Pons (tissue), 1 donor: Measurements from ENCODE around the gene LOXL4.

Experiments
- DNase-seq: peaks from one replicate; pipeline ENCODE4 v3.0.0-alpha.2; 2016; ENCODE audit warnings: low spot score

LOXL4 gene

DNA sequence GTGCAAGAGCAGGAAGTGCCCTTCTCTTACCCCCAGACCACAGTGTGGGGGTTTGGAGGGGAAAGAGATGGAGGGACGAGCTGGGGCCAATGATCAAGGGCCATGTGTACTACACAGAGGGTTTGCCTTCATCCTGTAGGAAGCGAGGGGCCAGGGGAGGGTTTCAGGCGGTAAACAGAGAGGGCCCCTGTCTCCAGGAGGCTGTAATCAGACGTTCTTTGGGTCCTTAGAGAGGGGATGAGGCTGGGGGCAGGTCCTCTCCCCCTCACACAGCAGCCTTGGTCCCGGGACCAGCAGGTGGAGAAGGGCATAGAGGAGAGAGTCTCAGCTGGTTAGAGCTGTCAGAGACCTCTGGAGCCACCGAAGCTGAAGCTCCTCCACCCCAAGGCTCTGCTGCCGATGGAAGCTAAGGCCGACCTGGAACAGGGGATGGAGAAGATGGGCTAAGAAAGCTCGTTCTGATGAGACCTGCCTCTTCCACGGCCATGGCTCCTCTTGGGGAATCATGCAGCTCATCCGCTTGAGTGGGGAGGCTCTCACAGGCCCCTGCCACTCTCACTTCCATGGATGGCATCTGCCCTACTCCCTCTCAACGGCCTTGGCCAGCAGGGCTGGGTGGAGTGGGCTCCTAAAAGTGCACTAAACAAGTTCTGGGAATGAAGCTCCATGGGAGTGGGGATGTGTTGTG is 3.5 kb downstream of the LOXL4 start:
- DNase-seq, result no peak

GRCh38 chr10:98263088-98263487 is 4.9 kb downstream of the LOXL4 start:
- DNase-seq, result no peak

DNA sequence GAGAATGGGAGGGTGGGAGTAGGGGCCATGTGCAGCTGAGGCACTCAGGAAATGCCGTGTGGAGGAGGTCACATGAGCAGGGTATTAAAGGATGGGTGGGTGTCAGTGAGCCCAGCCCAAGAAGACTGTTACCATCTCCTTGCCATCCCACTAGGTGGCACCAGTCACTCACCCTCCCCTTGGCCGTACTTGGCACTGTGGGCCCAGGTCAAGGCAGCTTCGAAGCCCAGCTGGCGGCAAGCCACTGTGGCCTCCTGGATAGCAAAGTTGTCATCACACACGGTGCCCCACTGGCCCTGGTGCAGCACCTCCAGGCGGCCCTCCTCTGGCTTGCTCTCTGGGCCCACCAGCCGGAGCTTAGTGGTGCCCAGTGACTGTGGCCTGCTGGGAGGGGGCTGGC is 5.4 kb downstream of the LOXL4 start:
- DNase-seq, result no peak

DNA sequence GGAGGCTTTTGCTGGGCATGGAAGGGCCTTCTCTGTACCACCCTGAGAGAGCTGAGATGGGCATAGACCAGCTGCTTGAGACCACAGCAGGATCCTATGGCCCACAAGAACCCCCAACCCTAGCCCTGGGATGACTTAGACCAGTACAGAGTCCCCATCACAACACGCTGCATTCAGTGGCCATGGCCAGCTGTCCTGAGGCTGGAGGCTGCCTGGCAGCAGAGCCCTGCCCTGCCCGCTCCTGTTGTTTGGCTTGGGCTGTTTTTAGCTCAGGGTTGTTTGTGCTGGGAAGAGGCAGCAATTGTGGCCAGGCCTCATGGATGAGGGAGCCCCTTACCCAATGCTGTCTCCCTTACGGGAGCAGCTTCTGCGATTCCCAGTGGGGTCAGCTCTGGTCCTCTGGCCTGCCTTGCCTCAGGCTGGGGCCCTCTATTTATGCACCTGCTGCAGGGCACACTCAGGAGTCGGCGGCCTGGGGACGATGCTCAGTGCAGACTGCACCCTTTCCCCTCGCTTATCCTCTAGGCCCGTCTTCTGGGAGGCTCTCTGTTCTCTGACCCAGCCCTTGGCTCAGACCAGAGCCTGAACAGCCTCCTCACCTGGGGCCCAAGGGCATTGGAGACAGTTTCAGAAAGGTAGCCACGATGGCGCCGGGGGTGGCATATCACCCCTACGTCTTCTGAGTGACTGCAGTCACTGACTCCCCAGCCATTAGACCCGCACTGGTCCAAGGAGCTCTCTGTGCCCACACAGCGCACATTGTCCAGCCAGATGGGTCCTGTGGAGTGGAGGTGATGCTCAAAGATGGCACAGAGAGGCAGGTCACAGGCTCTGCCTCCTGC is 6.3 kb downstream of the LOXL4 start:
- DNase-seq, result no peak

- DNase-seq, result no peak
These were observed 7.2 kb downstream of the LOXL4 start for GRCh38 chr10:98260752-98261151.

DNA sequence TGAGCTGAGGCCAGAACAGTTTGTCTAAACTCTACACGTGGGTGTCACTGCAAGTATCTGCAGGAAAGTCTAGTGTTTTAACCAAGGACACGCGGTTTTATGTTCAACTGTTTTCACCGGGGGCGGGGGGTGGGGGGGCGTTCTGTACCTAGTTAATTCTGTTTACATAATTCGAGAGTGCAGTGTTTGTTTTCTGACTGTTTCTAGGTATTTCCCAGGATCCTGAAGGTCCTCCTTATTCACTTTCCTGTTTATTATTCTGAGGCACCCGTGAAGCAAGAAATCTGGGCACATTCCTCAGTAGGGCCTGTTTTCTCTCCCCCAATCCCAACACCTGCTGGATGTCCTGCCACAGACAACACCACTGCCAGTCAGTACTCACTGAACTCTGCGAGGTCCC is 7.6 kb downstream of the LOXL4 start:
- no peak for DNase-seq

DNA sequence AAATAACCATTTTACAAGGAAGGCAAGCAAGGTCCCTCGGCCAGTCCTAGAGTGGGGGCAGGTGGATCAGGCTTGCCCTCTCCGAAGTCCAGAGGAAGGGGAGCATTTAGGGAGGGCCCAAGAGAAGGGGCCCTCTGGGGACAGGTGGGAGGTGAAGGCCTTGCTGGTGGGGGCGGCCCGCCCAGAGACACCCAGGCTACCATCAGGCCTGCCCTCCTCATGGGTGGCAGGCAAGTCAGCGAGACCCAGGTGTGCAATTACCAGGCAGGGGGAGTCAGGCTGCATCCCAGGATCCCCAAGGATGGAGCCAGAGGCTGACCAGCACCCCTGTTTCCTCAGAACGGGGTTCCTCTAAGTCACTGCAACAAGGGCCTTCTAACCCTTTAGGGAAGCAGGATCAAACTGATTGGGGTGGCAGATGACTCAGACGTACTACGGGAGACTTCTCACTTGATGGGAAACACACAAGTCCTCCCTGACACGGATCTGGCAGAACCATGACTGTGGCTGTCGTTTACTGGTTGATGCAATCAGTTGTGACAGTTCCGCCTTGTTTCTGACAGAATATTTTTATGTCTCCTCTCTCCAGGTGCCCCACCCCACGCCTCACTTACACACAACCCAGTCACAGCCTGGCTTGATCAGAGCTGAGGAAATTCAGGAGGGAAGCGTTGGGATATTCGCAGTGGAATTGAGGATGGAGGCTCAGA is 8.2 kb downstream of the LOXL4 start:
- DNase-seq, result no peak

DNA sequence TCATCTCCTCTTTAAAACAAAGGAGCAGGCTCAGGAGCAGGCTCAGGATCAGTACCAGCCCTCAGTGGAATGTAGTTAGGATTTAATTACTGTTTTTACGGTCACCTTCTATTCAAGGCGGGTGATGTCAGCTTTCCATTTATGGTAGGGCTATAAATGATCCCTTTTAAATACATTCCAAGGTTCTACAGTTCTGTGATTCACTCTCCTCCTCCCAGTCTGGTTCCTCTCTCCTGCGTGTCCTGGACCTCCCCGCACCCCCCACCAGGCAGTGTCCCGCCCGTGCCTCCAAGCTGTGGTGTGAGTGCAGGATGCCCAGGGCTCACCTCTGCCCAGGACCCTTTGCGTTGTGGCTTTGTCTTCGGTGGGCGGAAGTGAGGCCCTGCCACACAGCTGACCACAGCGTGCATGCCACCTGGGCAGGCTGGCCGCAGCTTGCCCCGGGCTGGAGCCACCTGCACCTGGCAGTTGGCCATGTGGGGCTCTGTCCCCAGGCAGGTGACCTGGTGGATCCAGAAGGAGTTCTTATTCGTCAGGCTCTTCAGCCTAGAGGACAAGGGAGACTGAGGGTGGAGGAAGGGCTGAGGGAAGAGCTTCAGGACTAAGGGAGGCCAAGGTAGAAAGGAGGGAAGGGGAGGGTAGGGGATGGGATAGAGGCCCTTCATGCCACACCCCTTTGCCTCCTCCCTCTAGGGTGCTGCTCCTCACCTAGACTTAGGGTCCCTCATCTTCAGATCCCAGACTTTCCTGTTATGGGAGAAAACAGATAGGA is 9.1 kb downstream of the LOXL4 start:
- DNase-seq, result no peak

- no peak for DNase-seq
These were observed 10.0 kb downstream of the LOXL4 start for GRCh38 chr10:98257961-98258360.

GRCh38 chr10:98257198-98257597 is 10.8 kb downstream of the LOXL4 start:
- no peak for DNase-seq

DNA sequence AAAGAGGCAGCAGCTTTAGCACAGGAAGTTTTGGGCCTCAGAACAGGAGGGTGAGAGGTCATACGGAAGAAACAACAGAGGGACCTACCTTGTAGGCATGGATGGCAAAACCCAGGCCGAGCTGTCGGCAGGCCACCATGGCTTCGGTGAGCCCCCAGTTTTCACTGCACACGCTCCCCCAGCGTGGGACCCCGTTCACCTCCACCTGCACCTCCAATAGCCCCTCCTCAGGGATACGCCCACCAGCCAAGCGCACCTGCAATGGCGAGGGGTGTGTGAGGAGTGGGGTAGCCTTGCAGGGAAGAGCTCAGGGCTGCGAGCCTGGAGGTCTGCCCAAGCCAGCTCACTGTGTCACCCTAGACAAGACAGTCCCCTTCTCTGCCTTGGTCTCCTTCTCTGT is 11.3 kb downstream of the LOXL4 start:
- DNase-seq, result no peak

GRCh38 chr10:98255146-98255877 is 12.7 kb downstream of the LOXL4 start:
- DNase-seq, result no peak

GRCh38 chr10:98254234-98254974 is 13.6 kb downstream of the LOXL4 start:
- no peak for DNase-seq

DNA sequence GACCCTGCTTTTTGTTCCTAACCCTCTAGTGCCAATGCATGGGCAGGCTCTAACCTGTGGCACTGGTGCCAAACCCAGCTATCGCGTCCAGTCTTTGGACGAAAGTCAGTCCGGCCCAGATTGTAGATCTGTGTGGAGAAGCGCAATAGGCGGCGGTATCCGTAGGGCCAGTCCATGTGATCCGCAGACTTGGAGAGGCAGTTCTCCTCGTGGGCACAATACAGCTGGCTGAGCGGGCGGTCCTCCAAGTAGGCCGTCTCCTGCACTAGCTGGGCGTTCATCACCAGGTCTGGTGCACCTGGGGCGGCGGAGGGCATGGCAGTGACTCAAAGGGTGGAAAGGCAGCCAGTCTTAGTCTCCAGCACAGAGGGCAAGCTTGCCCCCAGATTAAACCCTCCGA is 14.5 kb downstream of the LOXL4 start:
- DNase-seq, result no peak

GRCh38 chr10:98252464-98252863 is 15.5 kb downstream of the LOXL4 start:
- no peak for DNase-seq

DNA sequence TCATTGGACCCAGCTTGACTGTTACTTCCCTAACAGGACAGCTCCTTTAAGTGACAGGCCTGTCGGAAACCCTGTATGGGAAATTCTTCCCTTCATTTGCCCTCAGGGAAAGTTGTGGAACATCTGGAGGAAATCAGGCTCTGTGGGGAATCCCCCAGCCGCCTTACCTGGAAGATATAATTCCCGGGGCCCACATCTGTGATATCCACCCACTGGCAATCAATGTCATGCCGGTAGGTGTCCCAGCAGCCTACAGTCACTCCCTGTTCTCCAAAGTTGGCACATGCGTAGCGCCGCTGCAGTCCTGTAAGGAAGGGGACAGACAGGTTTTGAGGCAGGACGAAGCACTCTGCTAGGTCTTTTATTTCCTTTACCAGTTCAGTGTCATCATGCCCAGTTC is 16.6 kb downstream of the LOXL4 start:
- no peak for DNase-seq

DNA sequence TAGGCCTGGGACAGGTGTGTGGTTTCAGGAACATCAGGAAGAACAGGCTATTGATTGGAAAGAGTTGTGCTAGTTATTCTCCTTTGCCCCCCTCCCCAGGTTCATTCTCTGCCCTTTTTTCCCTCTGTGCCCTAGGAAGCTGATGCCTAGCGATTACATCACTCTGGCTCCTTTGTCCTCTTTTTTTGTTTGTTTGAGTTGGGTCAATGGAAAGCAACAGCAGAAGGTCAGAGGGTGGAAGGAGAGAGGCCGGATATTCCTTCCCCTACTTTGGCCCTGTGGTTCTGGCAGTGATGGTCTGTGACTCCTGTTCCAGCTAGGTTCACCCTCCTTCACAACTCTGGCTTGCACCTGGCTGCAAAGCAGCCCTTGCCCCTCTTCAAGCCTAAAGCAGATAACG is 18.9 kb downstream of the LOXL4 start:
- no peak for DNase-seq

- no peak for DNase-seq
These were observed 20.0 kb downstream of the LOXL4 start for GRCh38 chr10:98248018-98248417.

- DNase-seq, result peak; percentile 71
These were observed 20.8 kb downstream of the LOXL4 start for GRCh38 chr10:98246911-98247805.

DNA sequence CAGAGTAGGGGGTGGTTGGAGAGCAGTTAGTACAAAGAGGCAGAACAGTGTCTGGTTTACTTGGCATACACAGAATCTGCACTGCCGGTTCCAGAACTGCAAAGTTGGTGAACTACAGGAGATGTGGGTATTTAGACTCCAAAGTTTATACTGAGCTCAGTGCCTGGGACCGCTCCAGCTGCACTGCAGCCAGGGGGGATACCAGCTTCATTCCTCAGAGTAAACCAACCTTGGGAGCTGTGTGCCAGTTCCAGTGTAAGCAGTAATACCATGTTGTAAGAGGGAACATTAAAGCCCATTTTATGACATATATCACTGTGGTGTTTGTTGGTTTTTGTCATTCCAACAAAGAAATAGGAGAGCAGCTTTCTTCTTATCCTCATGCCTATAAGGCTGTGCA is 23.4 kb downstream of the LOXL4 start:
- DNase-seq, result no peak
